ENCODE data around the gene IZUMO2. TPM values are rescaled to one million over a fixed set of nuclear protein-coding genes. Genes with fewer than 3 reads are reported as not detected.
A peak's percentile ranks its signal among the peaks of the same experiment; 100 is the strongest.

Gene IZUMO2
- total and polyA plus RNA-seq, 10 of the 15 experiments (the other 5 are each of a cell fraction or from before 2014, with no cell fraction given) = not detected

DNA sequence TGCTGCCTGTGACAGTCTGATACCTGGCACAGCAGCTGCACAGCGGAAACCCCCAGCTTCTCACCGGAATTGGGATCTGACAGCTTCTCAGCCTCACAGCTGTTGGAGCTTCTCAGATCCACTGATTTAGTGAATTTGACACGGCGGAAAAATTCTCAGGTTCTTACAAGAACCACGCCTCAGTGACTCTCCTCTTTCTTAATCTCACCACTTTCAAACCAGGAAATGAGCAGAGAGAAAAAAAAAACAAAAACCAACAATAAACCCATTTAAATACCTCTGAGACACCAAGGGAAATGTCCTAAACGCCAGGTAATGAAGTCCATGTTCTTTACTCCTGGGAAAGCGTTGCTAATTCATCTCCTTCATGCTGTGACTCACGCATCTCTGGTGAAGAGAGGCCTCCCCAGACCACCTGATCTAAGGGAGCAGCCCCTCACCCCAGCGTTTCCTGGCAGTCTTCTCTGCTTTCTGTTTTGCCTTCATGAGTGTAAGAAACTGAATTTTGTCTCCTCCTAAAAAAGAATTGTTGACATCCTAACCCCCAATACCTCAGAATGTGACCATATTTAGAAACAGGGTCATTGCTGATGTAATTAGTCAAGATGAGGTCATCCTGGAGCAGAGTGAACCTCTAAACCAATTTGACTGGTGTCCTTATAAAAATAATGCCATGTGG is 15.9 kb upstream of the IZUMO2 start (continued):
- peak; percentile 39; the same call in 1 of the 2 replicates for TF ChIP-seq CREM (IDR thresholded peaks at IDR 0.05; ENCODE audit: low read depth)
- TF ChIP-seq SMAD5 (IDR thresholded peaks at IDR 0.05; ENCODE audit: low read depth) = no peak
- TF ChIP-seq, protein P1, sequence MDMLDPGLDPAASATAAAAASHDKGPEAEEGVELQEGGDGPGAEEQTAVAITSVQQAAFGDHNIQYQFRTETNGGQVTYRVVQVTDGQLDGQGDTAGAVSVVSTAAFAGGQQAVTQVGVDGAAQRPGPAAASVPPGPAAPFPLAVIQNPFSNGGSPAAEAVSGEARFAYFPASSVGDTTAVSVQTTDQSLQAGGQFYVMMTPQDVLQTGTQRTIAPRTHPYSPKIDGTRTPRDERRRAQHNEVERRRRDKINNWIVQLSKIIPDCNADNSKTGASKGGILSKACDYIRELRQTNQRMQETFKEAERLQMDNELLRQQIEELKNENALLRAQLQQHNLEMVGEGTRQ (IDR thresholded peaks at IDR 0.05; ENCODE audit: borderline replicate concordance, low read depth, low read length) = no peak
- TF ChIP-seq HDAC2 (IDR thresholded peaks at IDR 0.05) = no peak
- TF ChIP-seq STAT1 (conservative IDR thresholded peaks at IDR 0.05) = no peak
- peak; percentile 46 for TF ChIP-seq RELA (IDR thresholded peaks at IDR 0.05; ENCODE audit: borderline replicate concordance, partially characterized antibody)
- TF ChIP-seq ETV6 (conservative IDR thresholded peaks at IDR 0.05 in 1 of 2, IDR thresholded peaks at IDR 0.05 in 1 of 2; ENCODE audit: borderline replicate concordance in 1 of 2, low read depth in 1 of 2) = no peak
- no peak for TF ChIP-seq NR2C2 (IDR thresholded peaks at IDR 0.05; ENCODE audit: borderline replicate concordance, control insufficient read depth, insufficient read length, low read depth)
- peak; percentile 29; the same call in 1 of the 2 replicates for TF ChIP-seq RUNX3 (IDR thresholded peaks at IDR 0.05; ENCODE audit: low read length)
- TF ChIP-seq MTA2 (IDR thresholded peaks at IDR 0.05; ENCODE audit: low read depth) = no peak
- no peak for TF ChIP-seq NRF1 (conservative IDR thresholded peaks at IDR 0.05; ENCODE audit: low read depth, low read length)
- TF ChIP-seq CBFB (IDR thresholded peaks at IDR 0.05; ENCODE audit: low read depth) = no peak
- TF ChIP-seq, protein P2, sequence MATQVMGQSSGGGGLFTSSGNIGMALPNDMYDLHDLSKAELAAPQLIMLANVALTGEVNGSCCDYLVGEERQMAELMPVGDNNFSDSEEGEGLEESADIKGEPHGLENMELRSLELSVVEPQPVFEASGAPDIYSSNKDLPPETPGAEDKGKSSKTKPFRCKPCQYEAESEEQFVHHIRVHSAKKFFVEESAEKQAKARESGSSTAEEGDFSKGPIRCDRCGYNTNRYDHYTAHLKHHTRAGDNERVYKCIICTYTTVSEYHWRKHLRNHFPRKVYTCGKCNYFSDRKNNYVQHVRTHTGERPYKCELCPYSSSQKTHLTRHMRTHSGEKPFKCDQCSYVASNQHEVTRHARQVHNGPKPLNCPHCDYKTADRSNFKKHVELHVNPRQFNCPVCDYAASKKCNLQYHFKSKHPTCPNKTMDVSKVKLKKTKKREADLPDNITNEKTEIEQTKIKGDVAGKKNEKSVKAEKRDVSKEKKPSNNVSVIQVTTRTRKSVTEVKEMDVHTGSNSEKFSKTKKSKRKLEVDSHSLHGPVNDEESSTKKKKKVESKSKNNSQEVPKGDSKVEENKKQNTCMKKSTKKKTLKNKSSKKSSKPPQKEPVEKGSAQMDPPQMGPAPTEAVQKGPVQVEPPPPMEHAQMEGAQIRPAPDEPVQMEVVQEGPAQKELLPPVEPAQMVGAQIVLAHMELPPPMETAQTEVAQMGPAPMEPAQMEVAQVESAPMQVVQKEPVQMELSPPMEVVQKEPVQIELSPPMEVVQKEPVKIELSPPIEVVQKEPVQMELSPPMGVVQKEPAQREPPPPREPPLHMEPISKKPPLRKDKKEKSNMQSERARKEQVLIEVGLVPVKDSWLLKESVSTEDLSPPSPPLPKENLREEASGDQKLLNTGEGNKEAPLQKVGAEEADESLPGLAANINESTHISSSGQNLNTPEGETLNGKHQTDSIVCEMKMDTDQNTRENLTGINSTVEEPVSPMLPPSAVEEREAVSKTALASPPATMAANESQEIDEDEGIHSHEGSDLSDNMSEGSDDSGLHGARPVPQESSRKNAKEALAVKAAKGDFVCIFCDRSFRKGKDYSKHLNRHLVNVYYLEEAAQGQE (IDR thresholded peaks at IDR 0.05; ENCODE audit: low read depth, low read length) = no peak
- TF ChIP-seq HDGF (IDR thresholded peaks at IDR 0.05) = no peak
- TF ChIP-seq CBX5 (IDR thresholded peaks at IDR 0.05; ENCODE audit: low read depth) = no peak
- no peak for TF ChIP-seq ZSCAN29 (IDR thresholded peaks at IDR 0.05)
- no peak for TF ChIP-seq RAD21 (IDR thresholded peaks at IDR 0.05; ENCODE audit: insufficient read depth, low read depth, low read length)
- TF ChIP-seq SMC3 (IDR thresholded peaks at IDR 0.05; ENCODE audit: borderline replicate concordance, low read length) = no peak
- TF ChIP-seq, protein P3, sequence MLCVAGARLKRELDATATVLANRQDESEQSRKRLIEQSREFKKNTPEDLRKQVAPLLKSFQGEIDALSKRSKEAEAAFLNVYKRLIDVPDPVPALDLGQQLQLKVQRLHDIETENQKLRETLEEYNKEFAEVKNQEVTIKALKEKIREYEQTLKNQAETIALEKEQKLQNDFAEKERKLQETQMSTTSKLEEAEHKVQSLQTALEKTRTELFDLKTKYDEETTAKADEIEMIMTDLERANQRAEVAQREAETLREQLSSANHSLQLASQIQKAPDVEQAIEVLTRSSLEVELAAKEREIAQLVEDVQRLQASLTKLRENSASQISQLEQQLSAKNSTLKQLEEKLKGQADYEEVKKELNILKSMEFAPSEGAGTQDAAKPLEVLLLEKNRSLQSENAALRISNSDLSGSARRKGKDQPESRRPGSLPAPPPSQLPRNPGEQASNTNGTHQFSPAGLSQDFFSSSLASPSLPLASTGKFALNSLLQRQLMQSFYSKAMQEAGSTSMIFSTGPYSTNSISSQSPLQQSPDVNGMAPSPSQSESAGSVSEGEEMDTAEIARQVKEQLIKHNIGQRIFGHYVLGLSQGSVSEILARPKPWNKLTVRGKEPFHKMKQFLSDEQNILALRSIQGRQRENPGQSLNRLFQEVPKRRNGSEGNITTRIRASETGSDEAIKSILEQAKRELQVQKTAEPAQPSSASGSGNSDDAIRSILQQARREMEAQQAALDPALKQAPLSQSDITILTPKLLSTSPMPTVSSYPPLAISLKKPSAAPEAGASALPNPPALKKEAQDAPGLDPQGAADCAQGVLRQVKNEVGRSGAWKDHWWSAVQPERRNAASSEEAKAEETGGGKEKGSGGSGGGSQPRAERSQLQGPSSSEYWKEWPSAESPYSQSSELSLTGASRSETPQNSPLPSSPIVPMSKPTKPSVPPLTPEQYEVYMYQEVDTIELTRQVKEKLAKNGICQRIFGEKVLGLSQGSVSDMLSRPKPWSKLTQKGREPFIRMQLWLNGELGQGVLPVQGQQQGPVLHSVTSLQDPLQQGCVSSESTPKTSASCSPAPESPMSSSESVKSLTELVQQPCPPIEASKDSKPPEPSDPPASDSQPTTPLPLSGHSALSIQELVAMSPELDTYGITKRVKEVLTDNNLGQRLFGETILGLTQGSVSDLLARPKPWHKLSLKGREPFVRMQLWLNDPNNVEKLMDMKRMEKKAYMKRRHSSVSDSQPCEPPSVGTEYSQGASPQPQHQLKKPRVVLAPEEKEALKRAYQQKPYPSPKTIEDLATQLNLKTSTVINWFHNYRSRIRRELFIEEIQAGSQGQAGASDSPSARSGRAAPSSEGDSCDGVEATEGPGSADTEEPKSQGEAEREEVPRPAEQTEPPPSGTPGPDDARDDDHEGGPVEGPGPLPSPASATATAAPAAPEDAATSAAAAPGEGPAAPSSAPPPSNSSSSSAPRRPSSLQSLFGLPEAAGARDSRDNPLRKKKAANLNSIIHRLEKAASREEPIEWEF (IDR thresholded peaks at IDR 0.05; ENCODE audit: insufficient replicate concordance, low read depth, low read length) = no peak
- TF ChIP-seq HCFC1 (IDR thresholded peaks at IDR 0.05; ENCODE audit: low read length) = no peak
- no peak for TF ChIP-seq TBL1XR1 (IDR thresholded peaks at IDR 0.05; ENCODE audit: low read depth, low read length)
- TF ChIP-seq CBX3 (IDR thresholded peaks at IDR 0.05; ENCODE audit: borderline replicate concordance, low read depth) = no peak
- no peak for TF ChIP-seq STAT3 (IDR thresholded peaks at IDR 0.05; ENCODE audit: low read depth, low read length)

Measured in GM12878 (cell line).